B cell (primary cell): Measurements from ENCODE around the gene TMEM234. TPM values are rescaled to one million over a fixed set of nuclear protein-coding genes. Genes with fewer than 3 reads are reported as not detected.

Experiments
- ATAC-seq: fragments of 200-7000 bp; cut with Tn5 transposase; one replicate; pipeline ENCODE4 v1.10.0; 2021; ENCODE audit warnings: low read depth, mild to moderate bottlenecking, moderate number of reproducible peaks, moderate library complexity
- CTCF ChIA-PET: fragments of 350-600 bp; sonication (Branson Sonifier 250); formaldehyde crosslinking; loops from one replicate; lab custom pipeline; 2021; ENCODE audit warnings: antibody characterized with exemption, inconsistent platforms; lab: Charles Lee
- POLR2A ChIA-PET: fragments of 350-600 bp; sonication (Branson Sonifier 250); formaldehyde crosslinking; loops from one replicate; lab custom pipeline; 2021; ENCODE audit warnings: antibody characterized with exemption; lab: Charles Lee
- DNase-seq: peaks from one replicate; pipeline ENCODE4 v3.0.0; 2013
- H2AFZ ChIP-seq: 2 replicates; pipeline ENCODE4 v1.6.1; 2012; ENCODE audit warnings: mild to moderate bottlenecking, low read depth, low read length; ENCODE audit not compliant: insufficient read depth, poor library complexity, severe bottlenecking
- H3K27ac ChIP-seq, 2 donors: 1 replicate in 1 of 2; 2 replicates in 1 of 2; pipeline ENCODE4 v1.5.1; 2012 to 2013; ENCODE audit warnings: low read length in 2 of 2, mild to moderate bottlenecking in 2 of 2, moderate library complexity in 1 of 2
- H3K27me3 ChIP-seq, 4 experiments: fragments of 200-600 bp in 1 of 4; sonication (generic) in 1 of 4; replicated peaks in 1 of 4; 1 replicate in 2 of 4; 2 replicates in 2 of 4; pipeline versions ENCODE4 v1.6.1 to v1.7.0; 2013 to 2016; ENCODE audit warnings: low read length in 3 of 4, mild to moderate bottlenecking in 2 of 4, mixed read lengths in 1 of 4, moderate library complexity in 1 of 4; ENCODE audit not compliant: insufficient read depth in 4 of 4, control insufficient read depth in 3 of 4; ENCODE audit errors: control extremely low read depth in 1 of 4
- H3K36me3 ChIP-seq, 2 experiments: replicated peaks in 1 of 2; 1 replicate in 1 of 2; 2 replicates in 1 of 2; pipeline versions ENCODE4 v1.6.1 to v1.7.1; 2013; ENCODE audit warnings: low read length in 1 of 2; ENCODE audit not compliant: insufficient read depth in 2 of 2, control insufficient read depth in 1 of 2; ENCODE audit errors: control extremely low read depth in 1 of 2, extremely low read depth in 1 of 2
- H3K4me1 ChIP-seq, 2 donors: fragments of 200-600 bp in 1 of 2; sonication (generic) in 1 of 2; 1 replicate in 1 of 2; 2 replicates in 1 of 2; pipeline versions ENCODE4 v1.5.1 to v1.6.1; 2013 to 2017; ENCODE audit warnings: low read length in 2 of 2; ENCODE audit not compliant: control insufficient read depth in 2 of 2, insufficient read depth in 2 of 2
- H3K4me2 ChIP-seq: replicated peaks from 2 replicates; pipeline ENCODE3; 2012; ENCODE audit warnings: mild to moderate bottlenecking, low read depth, low read length; ENCODE audit not compliant: poor library complexity, severe bottlenecking
- H3K4me3 ChIP-seq, 5 experiments: fragments of 200-600 bp in 1 of 5; sonication (generic) in 1 of 5; 1 replicate in 3 of 5; 2 replicates in 2 of 5; pipeline versions ENCODE4 v1.5.1 to v1.7.0; 2011 to 2016; ENCODE audit warnings: low read length in 4 of 5, mild to moderate bottlenecking in 4 of 5, low read depth in 2 of 5, control low read depth in 1 of 5, moderate library complexity in 1 of 5; ENCODE audit not compliant: insufficient read depth in 1 of 5; ENCODE audit errors: control extremely low read depth in 1 of 5, extremely low read depth in 1 of 5
- H3K79me2 ChIP-seq: fragments of 200-600 bp; sonication (generic); one replicate; pipeline ENCODE4 v1.6.0; 2016; ENCODE audit warnings: low read length; ENCODE audit not compliant: control insufficient read depth, insufficient read depth
- H3K9ac ChIP-seq: fragments of 200-600 bp; sonication (generic); 2 replicates; pipeline ENCODE4 v1.6.1; 2017; ENCODE audit warnings: mild to moderate bottlenecking, low read length, moderate library complexity
- H3K9me3 ChIP-seq, 3 donors: one replicate each; pipeline versions ENCODE4 v1.6.1 to v1.7.1; 2013; ENCODE audit warnings: low read length in 2 of 3; ENCODE audit not compliant: control insufficient read depth in 2 of 3, insufficient read depth in 1 of 3; ENCODE audit errors: control extremely low read depth in 1 of 3
- H4K20me1 ChIP-seq: 2 replicates; pipeline ENCODE4 v1.6.0; 2012; ENCODE audit warnings: mild to moderate bottlenecking, low read length; ENCODE audit not compliant: insufficient read depth, control insufficient read depth, poor library complexity, severe bottlenecking
- H3K27ac Mint-ChIP-seq: one replicate; pipeline ENCODE4 v1.8.0; 2021; ENCODE audit warnings: mixed read lengths
- H3K27me3 Mint-ChIP-seq: one replicate; pipeline ENCODE4 v1.8.0; 2021; ENCODE audit warnings: mixed read lengths
- H3K4me1 Mint-ChIP-seq: one replicate; pipeline ENCODE4 v1.8.0; 2021; ENCODE audit warnings: mixed read lengths
- H3K4me3 Mint-ChIP-seq: one replicate; pipeline ENCODE4 v1.8.0; 2021; ENCODE audit warnings: mixed read lengths
- H3K9me3 Mint-ChIP-seq: one replicate; pipeline ENCODE4 v1.8.0; 2022; ENCODE audit warnings: mixed read lengths; ENCODE audit not compliant: insufficient read depth
- CTCF ChIP-seq: fragments of 200-600 bp; IDR thresholded peaks from one replicate; pipeline ENCODE4 v1.8.0; 2022; ENCODE audit warnings: antibody characterized with exemption, mild to moderate bottlenecking
- EZH2 ChIP-seq: IDR thresholded peaks from 2 replicates; pipeline ENCODE4 v1.6.1; 2012; ENCODE audit warnings: borderline replicate concordance, low read depth, mild to moderate bottlenecking, moderate library complexity, low read length; ENCODE audit not compliant: insufficient read depth, poor library complexity, severe bottlenecking
- WGBS: methylation state at CpG from one replicate; pipeline ENCODE4 v1.1.5; 2013; ENCODE audit warnings: missing lambda C conversion rate; ENCODE audit not compliant: insufficient coverage; 5-methylcytosine and 5-hydroxymethylcytosine counted together
- intact Hi-C: fragments of 100-400 bp; cut with micrococcal nuclease; formaldehyde crosslinking; loops from one replicate; pipeline ENCODE4 v1.10.0; 2022
- polyA plus RNA-seq: library from polyadenylated mRNA; depleted of rRNA; stranded (reverse); fragments of >200 nt; gene quantifications from 2 replicates; pipeline ENCODE4 v1.2.3, GENCODE V29; 2012
- total RNA-seq, 2 donors: library from RNA; stranded (reverse); fragments of 120-200 nt in 1 of 2; gene quantifications; 1 replicate in 1 of 2; 2 replicates in 1 of 2; pipeline versions ENCODE4 v1.2.3 to v1.2.4, GENCODE V29; 2013 to 2022

Gene TMEM234
- total and polyA plus RNA-seq, 2 donors (not counting 1 experiment from before 2014, with no cell fraction given) = 22.0 to 60.8 TPM

- ChIA-PET CTCF (interaction anchor here (0.6 to 3.6 kb wide), 36 partner anchors 10 to 303 kb away, joined by 3 to 49 read pairs (median 7); partner anchors contain the start of genes BSDC1, CCDC28B, FAM167B and HDAC1), POLR2A (interaction anchor here (0.6 kb wide), 1 partner anchor 21 kb away, joined by 5 read pairs; no protein-coding TSS in a partner anchor)
- ATAC-seq (no peak), DNase-seq (no peak)
- Histone ChIP-seq H2AFZ (no peak overlapping the region), H3K36me3 (peaks cover 3 to 30% of the 10 kb centered on the region in 2 experiments), H3K27me3 (no peaks in the 10 kb centered on the region), H4K20me1 (no peaks in the 10 kb centered on the region), H3K9me3 (no peaks in the 10 kb centered on the region), H3K9ac (no peak overlapping the region), H3K4me3 (no peak overlapping the region), H3K4me1 (peaks cover 13 to 20% of the 10 kb centered on the region in 2 donors), H3K4me2 (no peak overlapping the region), H3K79me2 (peaks cover 28% of the 10 kb centered on the region), H3K27ac (no peak overlapping the region)
- no peak overlapping the region for H3K4me3 Mint-ChIP-seq
- TF ChIP-seq EZH2 (no peak), CTCF (no peak)
- intact Hi-C loops = no loop called here
- H3K4me1 Mint-ChIP-seq = peaks cover 20% of the 10 kb centered on the region
- H3K27ac Mint-ChIP-seq = no peak overlapping the region
- no peaks in the 10 kb centered on the region for H3K9me3 Mint-ChIP-seq
- no peaks in the 10 kb centered on the region for H3K27me3 Mint-ChIP-seq
- 98% methylated on average over 4 of the region's 5 CpGs for WGBS
Observed at GRCh38 chr1:32216566-32216965, 5.6 kb downstream of the TMEM234 start.
